Limb (tissue), 2 donors: ENCODE results near the gene HBS1L.

Source experiments
- DNase-seq, 2 donors: peaks; one replicate each; pipeline ENCODE4 v3.0.0-alpha.2; 2016; ENCODE audit errors: extremely low spot score in 2 of 2

HBS1L gene

DNA sequence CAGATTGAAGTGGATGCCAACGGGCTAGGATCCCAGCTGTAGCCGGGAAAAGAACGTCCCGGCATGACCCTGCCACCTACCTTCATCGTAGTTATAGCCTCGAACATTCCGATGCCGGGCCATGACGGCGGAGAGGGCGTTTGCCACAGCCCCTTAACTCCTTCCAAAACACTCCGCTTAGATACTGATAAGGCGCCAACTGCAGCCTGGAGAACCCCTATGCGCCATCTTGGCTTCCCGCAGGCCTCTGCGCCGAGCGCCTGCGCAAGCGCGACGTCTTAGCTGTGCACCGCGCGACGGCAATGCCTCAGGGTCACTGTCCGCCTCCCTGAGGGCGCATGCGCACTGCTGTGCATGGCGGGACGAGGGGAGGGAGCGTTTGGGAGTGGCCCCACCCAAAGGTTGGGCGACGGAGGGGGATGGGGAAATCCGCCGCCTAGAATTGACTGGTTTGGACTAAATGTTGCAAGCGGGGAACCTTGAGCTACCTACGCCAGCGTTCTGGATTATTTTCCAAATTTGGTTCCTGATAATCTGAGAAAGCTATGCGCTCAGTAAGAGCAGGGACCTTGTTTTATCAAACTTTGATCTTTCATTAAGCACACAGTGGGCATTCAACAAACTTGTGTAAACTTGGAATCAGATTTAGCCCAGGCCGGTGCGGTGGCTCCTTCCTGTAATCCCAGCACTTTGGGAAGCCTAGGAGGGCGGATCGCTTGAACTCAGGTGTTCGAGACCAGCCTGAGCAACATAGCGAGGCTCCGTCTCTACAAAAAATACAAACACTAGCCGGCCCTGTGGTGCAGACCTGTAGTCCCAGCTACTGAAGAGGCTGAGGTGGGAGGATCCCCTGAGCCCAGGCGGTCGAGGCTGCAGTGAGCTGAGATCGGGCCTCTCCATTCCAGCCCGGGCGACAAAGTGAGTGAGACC lies at the start of gene HBS1L:
Gene HBS1L, minus strand, starts transcription at position 254 of the 930 bp plus-strand sequence. Its CDS starts 131 bp downstream, at position 123.
- DNase-seq = peak; percentile 96 to 99

DNA sequence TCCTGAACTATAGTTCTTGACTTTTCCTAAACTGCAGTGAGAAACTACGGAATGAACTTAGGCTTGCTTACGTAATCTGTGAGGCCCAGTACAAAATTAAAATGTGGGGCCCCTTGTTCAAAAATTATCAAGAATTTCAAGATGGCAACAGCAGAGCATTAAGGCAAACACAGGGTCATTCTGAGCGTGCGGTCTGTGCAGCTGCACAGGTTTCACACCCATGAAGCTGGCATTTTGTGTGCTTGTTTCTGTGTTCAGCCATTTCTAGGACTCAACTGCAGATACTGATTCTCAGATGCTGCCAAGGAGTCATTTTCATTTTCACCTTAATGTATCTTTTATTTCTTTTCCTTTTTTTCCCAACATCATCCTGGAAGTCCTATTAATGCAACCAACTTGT lies 49.6 kb upstream of the HBS1L start:
- DNase-seq = no peak

DNA sequence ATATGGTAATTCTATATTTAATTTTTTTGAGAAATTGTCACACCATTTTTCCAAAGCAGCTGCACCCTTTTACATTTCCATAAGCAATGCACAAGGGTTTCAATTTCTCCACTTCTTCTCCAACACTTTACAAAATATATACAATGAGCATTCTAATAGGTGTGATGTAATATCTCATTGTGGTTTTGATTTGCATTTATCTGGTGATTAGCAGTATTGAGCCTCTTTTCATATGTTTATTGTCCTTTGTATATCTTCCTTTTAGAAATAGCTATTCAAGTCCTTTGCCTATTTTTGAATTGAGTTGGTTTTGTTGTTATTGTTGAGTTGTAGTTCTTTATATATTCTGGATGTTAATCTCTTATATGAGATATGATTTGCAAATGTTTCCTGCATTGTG lies 47.6 kb upstream of the HBS1L start:
- no peak for DNase-seq

DNA sequence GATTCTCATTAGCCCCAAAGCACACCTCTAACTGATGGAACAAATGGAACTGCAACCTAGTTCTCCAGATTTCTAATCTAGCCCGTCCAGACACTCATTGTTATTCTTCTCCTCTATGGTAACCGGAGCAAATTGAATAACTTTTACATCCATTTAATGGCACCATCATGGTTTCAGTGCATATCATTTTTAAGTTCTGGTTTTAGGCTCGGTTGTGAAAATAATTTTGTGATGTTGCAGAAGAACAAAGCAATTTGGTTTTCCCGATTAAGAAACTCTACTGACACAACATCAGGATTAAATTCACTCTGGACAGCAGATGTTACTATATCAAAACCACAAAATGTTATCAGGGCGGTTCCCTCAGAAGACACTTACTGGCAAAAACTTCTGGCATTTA lies 42.5 kb upstream of the HBS1L start:
- DNase-seq = no peak

DNA sequence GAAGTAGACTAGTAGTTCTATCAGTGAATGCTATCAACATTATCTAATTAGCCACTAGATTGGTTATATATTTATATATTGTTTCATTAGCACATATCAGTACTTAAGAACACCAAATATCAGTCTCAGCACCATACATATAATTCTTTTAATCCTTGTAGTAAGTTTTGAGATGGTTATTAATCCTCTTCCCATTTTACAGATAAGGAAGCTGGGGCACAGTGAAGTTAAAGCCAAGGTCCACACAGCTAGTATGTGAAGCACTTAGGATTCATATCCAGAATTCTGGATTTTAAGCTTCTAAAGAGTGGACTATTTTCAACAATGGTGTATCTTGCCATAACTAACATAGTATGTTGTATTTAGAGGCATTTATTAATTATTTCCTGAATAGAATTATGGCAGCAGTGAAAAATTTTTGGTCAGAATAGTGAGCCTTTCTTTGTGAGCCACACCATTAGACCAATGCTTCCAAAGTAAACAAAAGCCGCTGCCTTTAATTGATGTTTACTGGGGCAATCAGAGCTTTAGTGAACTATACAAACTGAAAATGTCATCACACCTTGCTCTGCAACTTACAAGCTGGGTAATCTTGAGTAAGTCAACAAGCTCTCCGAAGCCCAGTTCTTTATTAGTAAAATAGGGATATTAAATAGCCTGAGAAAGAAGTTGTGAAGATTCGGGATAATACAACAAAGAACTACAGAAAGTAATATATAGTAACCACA lies 41.9 kb upstream of the HBS1L start:
- no peak for DNase-seq

DNA sequence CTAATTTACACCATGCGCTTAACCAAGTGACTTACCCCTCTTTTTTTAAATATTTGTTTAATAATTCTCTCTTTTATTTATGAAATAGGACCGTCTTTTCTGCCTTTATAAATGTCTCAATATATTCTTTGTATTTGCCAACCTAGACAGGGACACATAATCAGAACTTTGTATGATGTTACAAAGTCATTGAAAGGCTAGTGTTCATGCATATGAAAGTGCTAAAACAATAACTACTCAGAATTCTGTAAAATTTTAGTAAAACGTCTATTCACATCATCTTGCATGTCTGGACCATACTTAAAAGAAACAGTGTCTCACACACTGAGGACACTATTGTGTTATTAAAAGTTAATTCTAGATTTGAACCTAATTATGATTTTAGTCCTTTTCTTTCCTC lies 41.1 kb upstream of the HBS1L start:
- no peak for DNase-seq

DNA sequence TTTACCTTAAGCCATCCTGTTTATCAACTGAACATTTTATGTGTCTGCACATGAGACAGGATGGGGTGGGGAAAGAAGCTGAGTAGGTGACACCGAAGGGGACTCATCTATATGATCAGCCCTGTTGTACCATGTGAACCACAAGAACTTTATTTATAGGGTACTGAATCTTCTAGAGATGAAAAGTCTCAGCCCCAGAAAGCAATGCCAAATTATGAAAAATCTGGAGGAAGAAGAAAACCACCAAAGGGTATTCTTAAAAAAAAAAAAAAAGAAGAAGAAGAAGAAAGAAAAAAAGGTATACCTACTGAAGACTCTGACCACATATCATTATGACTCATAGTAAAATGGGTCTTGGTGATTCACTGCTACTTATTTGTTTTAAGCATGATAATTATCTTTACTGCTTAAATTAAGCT lies 39.8 kb upstream of the HBS1L start:
- DNase-seq = no peak

DNA sequence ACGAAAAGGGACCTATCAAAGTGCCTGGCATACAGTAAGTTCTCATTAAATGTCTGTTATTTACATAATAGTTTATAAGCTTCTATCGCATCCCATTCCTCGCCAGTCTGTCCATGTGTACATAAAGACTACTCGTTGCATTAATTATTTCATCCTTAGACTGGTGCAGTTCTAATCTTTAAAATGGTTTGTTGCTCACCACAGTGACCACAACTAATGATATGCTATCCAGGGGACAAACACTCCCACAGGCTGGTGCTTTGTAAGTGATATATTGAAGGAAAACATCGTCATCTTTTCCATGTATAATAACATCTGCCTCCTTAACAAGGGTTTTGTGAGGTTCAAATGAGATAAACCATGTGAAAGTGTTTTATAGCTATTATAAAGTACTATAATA lies 39.0 kb upstream of the HBS1L start:
- DNase-seq = no peak

DNA sequence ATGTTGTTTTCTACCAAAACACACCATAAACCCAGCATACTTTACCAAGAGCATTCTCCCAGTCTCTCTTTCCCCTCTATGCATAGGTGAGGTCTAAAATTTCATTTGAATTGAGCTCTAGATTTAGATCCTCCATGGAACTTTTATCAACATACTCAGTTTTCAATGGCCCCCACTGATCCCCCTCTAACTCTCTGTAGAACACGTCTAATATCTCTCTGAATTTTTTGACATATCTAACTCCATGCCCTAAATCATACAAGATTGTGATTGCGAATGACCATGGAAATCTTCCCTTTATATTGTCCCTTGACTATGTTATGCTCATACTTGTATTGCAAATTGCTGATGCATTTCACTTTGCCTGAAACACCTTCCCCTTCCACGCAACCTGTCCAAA lies 38.1 kb upstream of the HBS1L start:
- DNase-seq = no peak

DNA sequence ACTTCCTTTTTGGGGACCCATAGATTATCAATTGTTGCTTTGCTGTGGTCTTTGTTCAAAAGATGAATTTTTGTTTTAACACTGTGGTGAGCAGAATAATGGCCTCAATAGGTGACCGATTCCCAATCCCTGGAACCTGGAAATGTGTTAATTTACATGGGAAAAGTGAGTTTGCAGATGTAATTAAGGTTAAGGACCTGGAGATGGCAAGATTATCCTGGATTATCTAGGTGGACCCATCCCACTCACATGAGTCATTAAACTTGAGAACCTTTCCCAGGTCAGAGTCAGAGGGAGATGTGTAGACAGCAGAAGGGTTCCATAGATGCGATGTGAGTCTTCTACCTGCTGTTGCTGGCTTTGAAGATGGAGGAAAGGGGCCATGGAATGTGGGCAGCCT lies 36.2 kb upstream of the HBS1L start:
- no peak for DNase-seq

DNA sequence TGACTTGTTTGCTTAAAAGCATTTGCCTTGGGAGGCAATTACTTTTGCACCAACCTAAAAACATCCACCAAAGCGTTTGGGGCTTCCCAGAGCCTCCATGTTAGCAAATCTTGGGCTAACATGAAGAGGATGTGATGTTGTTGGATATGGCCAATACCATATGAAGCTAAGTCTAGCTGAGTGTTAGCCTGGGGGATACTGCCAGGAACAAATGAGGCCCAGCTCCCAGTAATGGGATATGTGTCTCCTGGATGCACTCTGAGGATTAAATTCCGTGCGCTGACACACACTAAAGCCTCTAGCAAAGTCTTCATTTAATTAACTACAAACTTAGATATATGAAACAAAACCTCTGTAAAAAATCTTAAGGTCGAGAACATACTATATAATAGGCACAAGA lies 35.3 kb upstream of the HBS1L start:
- DNase-seq = no peak

DNA sequence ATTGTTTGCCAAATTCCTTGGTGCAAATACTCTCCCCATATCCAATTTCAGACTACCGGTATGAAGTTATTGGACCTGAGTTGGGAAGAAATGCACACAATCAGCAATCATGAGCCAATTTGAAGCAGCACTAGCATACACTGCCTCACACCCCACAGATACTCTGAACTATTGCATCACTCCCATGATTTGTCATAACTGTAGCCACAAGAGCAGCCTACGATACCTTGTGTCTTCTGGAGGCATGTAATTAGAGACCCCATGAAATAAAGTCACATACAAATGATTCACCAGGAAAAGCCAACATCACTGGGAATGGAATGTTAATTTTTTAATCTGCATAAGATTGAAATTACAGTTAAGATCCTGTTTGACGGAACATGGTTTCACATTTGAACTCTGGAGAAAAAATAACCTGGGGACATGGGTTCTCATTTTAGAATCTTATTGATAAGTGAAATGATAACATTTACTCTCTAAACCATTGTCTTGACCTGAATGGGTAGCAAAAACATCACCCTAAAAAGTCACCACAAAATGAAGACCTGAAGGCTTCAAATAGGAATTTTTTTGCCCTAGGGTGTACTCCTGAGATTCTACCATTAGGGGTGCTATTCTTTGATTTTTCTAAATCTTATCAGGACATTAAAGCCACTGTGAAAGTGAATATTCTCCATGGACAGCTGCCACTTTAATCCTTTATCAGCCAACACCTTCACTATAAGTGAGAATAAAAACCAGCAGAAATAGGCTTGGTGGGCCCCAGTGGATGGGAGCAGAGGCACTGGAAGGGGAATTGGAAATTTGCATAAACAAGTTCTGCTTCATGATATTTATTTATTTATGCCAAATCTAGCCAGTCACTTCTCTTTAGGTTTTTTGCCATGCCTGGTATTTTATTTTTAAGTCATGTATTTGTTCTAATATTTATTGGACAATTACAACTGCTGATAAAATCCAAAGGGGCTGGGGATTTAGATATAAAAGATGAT lies 34.5 kb upstream of the HBS1L start:
- no peak for DNase-seq

DNA sequence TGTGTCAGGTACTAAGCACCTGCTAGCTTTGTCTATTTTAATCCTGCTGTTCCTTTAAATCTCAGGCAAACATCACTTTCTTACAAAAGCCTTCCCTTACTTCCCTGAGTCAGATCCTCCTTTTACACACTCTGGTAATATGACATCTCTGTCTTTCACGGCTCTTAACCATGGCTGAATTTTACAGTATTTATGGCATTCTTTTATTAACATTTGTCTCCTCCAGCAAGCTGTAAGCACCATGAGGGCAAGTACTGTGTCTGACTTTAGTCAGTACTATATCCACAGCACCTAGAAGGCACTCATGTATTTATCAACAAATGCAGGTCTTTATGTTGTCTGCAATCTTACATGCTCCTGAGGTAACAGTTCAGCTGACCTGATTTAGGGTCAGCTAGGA lies 33.7 kb upstream of the HBS1L start:
- DNase-seq = no peak

DNA sequence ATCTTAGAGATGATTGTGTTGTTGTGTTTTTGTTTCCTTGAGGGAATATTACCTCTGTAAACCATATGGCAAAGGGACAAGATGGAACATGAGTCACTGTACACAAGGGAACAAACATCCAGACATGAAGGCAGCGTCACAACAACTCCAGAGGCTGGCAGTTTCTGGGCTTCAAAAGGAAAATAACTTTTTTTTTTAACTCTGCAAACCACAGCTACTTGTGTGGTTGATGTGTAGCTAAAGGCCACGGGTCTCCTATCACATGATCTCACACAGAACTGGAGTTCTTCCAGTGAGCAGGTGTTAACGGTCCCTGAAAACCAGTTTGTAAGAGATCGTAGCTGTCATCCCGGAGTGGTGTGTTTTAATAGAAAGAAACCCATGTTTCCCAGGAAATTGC lies 33.2 kb upstream of the HBS1L start:
- DNase-seq = no peak

DNA sequence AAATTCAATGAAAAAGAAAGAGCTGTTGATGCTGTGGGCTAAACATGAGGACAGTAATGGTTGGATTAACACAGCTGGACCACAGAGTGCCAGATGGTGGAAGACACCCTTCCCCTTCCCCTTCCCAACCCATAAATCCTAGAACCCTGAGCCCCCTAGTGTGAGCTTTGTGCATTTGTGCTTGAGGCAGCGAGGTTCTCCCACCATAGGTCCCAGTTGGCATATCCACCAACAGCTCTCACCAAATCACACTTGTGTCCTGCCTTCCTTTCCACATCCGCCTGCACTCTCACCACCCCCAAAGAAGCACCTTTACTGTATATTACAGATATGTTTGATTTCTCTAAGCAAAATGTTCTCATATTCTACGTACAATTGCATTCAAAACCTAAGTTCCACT lies 32.8 kb upstream of the HBS1L start:
- DNase-seq = no peak

DNA sequence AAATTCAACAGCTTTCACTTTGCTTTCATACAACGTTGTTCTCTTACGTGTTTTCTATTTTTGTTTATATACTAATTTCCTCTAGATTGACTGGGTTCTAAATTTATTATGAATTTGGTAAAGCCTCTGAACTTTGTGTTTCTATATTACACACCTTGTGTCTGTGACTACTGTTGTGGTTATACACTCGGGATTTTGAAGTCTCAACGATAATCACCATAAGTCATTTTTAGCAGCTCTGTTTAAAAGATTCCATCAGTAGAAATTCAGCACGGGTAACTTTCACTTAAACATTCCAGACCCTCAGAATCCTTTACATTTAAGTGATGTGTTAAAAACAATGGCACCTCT lies 31.8 kb upstream of the HBS1L start:
- no peak for DNase-seq

DNA sequence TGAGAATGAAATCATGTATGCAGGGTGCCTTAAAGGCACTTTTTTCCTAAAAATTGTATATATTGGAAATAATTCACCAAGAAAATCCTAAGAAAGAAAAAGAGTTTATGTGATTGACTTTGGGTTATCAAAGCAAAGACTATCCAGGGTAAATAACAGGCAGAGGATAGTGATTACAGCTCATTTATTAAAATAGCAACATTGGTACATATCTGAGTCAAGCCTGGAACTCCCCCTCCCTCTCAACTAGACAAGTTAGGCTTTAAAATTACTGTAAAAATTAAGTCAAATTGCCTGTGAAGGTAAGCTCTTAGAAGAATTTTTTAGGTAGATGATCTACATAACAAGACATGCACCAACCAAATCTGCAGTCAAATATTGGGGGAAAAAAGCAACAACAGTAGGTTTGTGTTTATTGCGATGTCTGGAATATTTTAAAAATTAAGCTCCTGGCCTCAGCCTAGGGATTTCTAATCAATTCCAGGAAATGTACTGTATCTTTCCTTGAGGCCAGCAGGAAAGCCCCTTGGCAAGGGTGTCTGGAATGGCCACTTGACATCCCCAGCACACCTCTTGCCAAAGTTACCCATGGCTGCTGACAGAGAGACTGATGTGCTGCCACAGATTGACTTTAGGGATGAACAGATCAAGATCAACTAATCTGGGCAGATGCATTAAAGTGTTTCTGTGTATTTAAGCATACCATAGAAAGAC lies 31.2 kb upstream of the HBS1L start:
- DNase-seq = no peak

DNA sequence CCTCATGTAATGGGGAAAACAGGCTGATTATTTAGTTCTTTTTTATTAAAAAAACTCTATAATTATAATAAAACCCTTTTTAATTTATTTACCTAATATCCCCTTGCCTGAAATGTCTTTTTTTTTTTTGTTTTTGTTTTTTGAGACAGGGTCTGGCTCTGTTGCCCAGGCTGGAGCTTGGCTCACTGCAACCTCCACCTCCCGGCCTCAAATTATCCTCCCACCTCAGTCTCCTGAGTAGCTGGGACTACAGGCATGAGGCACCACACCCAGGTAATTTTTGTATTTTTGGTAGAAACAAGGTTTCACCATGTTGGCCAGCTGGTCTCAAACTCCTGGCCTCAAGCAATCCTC lies 30.3 kb upstream of the HBS1L start:
- DNase-seq = no peak

DNA sequence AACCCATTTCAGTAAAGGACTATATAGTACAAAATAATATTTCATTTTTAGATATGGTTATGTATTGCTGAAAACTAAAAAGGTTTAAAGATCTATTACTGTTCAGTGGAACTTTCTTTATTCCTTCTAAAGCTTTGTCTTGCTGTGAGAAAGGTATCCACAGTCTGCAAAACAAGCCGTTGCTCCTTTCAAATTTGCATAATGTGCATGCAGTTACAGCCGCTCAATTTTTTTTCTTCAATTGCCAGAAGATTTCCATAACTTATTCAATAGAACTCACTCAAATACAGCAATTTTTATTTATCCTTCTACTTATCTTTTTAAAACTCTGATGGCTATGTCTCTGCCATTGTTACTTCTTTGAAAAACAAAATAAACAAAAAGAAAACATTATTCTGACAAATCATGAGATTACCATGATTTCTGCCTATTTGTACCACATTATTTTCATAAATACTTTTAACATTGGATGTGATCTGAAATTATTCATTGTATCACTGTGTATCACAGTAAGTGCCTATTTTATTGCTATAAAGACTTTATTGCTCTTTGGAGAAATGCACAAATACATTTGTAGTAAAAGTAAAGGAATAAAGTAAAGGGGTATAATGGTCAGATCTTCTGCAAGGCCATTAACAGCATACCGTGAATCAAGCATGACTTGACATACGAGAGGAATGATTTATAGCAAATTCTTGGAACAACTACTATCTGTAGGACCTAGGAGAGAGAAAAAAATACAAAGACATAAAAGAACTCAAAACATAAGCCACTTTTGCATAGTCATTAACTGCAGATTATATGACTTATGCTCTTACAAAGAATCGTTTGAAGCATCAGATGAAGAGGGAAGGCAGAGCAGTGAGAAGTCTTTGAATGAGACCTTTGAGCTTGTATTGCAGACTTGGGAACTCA lies 29.6 kb upstream of the HBS1L start:
- no peak for DNase-seq

DNA sequence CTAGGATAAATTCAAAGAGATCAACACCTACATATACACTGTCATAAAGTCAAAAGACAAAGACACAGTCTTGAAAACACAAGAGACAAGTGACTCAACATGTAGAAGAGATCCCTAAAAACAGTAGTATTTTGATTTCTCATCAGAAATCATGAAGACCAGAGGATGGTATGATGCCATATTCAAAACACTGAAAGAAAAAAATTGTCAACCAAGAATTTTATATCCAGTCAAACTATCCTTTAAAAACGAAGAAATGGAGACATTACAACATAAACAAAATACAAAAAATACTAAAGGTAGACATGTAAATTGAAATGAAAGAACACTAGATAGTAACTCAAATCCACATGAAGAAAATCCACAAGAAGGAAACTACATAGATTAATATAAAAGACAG lies 27.3 kb upstream of the HBS1L start:
- no peak for DNase-seq
